Activated naive CD4-positive, alpha-beta T cell treated with Interleukin-2 at 50 U/mL for 16 hours (primary cell): ENCODE data around the gene RAB6B.

Source experiments
- DNase-seq: peaks from one replicate; pipeline ENCODE4 v3.0.0-alpha.2; 2020

The RAB6B gene

DNA sequence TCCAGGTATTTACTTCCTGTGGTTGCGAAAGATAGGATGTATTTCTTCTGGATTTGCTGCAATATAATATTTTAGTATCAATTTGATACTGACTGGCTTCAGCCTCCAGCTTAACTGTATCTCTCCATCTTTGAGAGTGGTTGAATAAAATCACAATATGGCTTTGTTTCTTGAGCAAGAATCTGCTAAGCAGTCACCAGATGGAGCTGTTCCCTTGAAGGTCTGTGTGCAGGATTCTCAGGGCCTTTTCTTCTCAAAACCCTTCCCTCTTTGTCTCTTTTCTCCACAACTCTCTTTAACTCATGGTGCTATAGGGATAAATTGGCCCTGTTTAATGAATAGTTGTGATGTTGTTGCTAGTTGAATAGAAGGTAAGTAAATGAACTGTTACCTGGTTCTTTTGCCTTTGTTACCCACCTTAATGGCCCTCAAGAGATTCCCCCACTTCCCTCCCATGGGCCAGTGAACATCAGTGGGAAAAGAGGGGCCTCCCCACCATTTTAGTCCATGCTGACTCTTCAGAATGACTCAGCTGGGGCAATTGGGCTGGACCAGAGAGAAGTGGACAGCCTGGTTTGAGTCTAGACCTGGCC is 34.8 kb upstream of the RAB6B start:
- DNase-seq, result no peak

DNA sequence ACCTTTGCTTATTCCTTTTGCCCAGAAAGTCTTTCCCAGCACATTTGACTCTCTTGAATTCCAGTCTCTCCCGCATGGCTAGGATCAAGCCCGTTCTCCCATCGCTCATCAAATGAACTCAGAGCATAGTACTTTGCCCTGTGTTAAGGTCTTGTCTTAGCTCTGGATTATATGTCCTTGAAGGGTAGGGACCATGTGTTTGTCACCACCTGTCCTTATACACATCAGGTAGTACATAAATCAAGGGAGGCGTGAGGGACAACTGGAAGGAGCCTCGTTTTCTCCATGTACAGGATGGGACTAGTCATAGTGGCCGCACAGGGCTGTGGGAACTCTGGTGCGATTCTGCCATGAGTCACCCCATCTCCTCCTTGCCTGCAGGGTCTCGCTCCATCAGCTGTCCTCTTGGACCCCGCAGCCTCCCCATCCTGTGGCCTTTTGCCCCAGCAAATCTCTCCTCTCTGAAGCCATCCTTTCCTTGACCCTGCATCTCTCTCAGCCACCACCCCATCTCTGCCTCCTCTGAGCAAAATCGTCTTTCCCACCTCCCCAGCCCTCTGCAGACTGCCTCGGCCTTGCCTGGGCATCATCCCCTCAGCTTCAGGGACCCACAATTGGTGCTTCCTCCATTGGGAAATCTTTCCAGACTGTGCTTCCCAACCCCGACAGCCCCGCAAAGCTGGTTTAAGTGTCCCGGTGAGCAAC is 33.4 kb upstream of the RAB6B start:
- DNase-seq, result no peak

DNA sequence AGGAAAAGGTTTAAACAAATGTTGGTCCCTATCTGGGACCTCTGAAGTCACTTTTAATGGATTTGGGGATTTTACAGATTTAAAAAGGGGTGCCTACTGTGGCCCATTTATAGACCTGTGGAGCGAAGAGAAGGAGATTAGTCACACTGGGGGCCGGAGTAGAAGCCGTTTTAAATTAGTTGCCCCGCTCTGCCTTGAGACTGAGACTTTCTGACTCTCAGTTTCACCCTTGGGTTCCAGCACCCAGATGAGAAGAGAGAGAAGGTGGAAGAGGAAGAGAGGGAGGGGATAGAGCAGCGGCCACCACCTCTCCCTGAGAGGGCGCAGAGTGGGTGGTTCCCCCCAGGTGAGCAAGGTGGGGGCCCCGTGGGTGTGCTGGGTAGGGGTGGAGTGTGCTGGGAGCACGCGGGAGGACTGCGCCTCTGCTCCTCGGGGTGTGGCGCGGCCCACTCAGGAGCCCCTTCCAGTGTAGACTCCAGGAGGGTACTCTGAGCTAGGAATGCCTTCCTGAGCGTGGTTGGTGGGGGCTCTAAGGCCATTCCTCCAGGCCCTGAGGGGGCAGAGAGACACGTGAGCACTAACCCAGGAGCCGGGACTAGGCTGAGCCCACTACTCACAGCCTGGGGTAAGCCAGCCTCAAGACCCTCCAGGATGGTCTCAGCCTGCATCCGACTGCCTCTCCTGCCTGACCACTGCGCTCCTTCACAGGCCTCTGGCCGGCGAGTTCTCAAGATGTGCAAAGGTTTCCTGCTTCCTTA is 32.6 kb upstream of the RAB6B start:
- no peak for DNase-seq

- peak; percentile 74 for DNase-seq
Observed at GRCh38 chr3:133927540-133928066, 31.9 kb upstream of the RAB6B start.

DNA sequence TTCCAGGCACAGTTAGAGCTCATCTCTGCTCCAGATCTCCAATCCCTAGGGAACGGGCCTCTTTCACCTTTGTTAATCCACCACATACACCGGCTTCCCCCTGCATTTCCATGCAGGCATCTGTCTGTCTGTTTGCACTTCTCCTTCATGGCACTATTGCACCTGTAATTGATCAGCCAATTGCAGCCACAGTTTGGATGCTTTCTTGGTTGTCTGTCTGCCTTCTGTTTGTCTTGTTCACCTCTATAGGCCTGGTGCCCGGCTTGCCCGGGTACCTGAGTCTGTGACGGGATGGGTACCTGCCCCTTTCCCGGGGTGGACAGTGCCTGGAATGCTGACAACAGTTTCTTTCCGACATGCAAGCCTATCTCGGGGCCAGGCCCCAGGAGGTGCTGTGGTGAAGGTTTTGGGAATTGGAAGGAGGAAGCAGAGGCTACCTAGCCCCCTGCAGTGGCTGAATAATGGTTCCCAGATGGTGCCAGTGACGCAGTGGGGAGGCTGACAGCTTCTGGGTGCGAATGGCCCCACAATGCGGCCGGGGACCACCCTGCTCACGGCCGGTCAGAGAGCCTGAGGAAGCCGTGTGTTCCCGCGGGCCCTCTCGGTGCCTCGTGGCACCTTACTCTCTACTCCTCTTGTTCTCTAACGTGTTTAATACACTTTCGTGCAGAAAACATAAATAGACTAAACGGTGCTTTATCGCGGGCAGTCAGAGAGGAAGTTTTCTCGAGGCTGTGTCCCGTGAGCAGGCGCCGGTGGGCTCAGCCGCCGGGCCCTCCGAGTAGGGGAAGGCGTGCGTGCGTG is 31.3 kb upstream of the RAB6B start:
- no peak for DNase-seq

DNA sequence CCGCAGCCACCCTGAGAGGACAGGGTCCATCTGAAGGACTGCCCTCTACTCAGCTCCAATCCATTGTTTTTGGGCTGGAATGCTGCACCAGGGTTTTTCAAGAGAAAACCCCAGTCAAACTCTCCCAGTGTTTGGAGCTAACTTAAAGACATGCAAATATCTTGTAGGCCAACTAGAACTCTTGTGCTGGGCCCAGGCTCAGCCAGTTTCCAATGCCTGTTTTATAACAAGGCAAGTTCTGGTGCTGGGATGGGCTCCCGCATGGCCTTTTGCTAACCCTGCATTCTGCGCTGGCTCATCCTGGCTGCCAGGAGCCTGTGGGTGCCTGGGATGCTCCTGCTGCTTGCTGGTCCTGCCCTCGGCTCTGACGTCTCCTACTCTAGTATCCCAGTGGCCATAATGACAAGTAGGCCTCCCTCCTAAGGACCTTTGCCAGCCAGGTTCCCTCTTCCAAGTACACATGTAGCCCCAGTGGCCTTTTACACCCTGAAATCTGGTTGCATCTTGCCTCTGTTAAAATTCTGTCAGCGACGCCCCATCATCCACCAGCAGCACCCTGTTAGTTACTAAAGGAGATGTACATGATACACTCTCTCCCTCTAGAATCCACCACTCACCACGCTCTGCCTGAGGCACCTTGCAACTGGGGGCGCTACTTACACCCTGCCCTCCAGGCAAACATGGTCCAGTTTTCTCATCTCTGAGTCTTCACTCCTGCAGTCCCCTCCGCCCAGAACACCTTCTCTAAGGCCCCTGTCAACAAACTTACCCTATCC is 30.5 kb upstream of the RAB6B start:
- no peak for DNase-seq

GRCh38 chr3:133924041-133924440 is 28.4 kb upstream of the RAB6B start:
- DNase-seq, result no peak

GRCh38 chr3:133921592-133921991 is 25.9 kb upstream of the RAB6B start:
- DNase-seq, result no peak

GRCh38 chr3:133917144-133917543 is 21.5 kb upstream of the RAB6B start:
- DNase-seq, result no peak

GRCh38 chr3:133915685-133916658 is 20.3 kb upstream of the RAB6B start:
- DNase-seq, result no peak

DNA sequence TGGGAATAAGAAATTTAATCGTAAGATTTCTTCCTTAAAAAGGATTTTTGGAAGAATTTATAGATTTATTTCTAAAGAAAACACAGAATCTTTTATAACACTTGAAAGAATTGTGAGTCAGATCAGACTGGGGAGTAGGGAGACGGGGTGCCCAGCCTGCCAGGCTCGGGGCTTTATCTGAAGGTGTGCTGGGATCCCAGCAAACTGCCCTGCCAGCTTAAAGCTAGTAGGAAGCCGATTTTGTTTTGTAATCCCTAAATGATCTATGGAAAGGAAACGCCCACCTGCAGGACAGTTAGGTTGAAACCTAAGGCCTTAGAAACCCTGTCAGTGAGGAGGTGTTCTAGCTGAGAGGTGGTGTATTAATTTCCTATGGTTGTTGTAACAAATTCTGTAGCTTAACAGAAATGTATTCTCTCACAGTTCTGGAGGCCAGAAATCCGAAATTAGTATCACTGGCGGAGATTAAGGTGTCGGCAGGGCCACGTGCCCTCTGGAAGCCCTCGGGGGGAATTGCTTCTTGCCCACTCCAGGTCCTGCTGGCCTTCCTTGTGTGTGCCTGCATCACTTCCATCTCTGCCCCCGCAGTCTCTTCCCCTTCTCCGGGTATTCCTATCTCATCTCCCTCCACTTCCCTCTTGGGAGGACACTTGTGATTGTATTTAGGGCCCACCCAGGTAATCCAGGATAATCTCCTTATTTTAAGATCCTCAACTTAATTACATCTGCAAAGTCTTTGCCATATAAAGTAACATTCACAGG is 19.3 kb upstream of the RAB6B start:
- DNase-seq, result no peak

- no peak for DNase-seq
Observed at GRCh38 chr3:133910422-133910821, 14.7 kb upstream of the RAB6B start.

GRCh38 chr3:133905376-133905775 is 9.7 kb upstream of the RAB6B start:
- no peak for DNase-seq

DNA sequence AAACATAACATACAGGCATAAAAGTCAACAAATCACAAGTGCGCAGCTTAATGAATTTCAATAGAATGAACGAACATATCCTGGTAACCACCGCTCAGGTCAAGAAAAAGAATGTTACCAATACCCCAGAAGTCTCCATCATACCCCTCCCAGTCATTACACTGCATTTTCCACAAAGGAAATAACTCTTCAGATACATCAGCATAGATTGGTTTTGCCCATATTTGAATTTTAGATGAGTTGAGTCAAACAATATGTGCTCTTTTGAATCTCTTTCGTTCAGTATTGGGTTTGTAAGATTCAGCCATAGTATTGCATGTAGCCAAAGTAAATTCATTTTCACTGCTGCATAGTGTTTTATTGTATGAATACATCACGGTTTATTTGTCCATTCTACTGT is 6.2 kb upstream of the RAB6B start:
- no peak for DNase-seq

GRCh38 chr3:133901083-133901482 is 5.4 kb upstream of the RAB6B start:
- DNase-seq, result no peak

DNA sequence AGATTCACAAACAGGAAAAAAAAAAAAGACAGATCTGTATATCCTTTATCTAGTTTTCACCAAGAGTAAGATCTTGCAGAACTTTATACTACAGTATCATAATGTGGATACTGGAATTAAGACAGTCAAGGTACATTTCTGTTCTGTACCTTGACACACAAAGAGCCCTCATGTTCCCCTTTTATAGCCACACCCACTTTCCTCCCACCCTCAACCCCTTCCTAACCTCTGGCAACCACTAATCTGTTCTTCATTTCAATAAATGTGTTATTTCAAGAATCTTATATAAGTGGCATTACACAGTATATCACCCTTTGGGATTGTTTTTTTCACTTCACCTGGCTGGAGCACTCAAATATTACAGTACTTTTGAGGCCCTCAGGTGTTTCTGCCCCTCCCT is 3.6 kb upstream of the RAB6B start:
- no peak for DNase-seq

DNA sequence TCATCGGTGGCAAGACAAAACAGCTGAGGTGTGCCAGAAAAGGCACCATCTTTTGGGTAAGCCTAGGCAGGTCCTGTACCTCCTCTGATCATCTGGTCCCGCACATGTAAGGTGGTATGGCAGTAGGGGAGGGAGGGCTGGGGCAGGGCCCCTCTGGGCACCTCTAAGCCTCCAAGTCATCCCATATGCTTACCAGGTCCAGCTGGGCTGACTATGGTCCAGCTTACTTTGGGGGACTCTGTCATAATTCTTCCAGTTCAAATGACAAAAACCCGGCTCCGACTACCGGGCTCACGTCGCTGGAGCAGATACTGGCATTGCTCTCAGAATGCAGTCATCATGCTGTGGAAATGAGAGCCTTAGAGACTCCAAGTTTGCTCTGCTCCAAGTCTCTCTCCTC is 1.9 kb upstream of the RAB6B start:
- DNase-seq, result no peak

GRCh38 chr3:133896002-133896761 is 500 bp upstream of the RAB6B start:
- no peak for DNase-seq
